ENCODE data around the gene PANX1. TPM values are rescaled to one million over a fixed set of nuclear protein-coding genes. Genes with fewer than 3 reads are reported as not detected.

PANX1 gene
- total and polyA plus RNA-seq, 2 experiments from 2014 or later: 9.5 to 40.8 TPM

DNA sequence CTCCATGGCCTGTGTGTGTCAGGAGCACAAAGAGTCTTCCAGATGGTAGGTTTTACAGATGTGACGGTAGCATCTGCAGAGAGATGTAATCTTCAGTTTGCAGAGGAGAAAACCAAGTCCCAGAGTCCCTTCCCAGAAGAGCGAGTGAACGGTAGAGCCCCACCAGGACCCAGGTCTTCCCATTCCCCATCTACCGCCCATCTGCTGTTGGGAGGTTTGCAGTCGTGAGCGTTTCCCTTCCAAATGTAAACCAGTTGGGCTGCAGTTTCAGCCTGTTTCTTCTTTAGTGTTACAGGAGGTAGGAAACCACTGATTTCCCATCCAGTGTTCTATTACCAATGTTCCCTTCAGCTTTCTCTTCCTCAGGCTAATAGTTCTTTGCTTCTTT is 24.0 kb downstream of the PANX1 start (continued):
- TF ChIP-seq, protein P1, sequence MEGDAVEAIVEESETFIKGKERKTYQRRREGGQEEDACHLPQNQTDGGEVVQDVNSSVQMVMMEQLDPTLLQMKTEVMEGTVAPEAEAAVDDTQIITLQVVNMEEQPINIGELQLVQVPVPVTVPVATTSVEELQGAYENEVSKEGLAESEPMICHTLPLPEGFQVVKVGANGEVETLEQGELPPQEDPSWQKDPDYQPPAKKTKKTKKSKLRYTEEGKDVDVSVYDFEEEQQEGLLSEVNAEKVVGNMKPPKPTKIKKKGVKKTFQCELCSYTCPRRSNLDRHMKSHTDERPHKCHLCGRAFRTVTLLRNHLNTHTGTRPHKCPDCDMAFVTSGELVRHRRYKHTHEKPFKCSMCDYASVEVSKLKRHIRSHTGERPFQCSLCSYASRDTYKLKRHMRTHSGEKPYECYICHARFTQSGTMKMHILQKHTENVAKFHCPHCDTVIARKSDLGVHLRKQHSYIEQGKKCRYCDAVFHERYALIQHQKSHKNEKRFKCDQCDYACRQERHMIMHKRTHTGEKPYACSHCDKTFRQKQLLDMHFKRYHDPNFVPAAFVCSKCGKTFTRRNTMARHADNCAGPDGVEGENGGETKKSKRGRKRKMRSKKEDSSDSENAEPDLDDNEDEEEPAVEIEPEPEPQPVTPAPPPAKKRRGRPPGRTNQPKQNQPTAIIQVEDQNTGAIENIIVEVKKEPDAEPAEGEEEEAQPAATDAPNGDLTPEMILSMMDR (conservative IDR thresholded peaks at IDR 0.05; ENCODE audit: low read depth in 2 of 2): no peak
- TF ChIP-seq, protein P2, sequence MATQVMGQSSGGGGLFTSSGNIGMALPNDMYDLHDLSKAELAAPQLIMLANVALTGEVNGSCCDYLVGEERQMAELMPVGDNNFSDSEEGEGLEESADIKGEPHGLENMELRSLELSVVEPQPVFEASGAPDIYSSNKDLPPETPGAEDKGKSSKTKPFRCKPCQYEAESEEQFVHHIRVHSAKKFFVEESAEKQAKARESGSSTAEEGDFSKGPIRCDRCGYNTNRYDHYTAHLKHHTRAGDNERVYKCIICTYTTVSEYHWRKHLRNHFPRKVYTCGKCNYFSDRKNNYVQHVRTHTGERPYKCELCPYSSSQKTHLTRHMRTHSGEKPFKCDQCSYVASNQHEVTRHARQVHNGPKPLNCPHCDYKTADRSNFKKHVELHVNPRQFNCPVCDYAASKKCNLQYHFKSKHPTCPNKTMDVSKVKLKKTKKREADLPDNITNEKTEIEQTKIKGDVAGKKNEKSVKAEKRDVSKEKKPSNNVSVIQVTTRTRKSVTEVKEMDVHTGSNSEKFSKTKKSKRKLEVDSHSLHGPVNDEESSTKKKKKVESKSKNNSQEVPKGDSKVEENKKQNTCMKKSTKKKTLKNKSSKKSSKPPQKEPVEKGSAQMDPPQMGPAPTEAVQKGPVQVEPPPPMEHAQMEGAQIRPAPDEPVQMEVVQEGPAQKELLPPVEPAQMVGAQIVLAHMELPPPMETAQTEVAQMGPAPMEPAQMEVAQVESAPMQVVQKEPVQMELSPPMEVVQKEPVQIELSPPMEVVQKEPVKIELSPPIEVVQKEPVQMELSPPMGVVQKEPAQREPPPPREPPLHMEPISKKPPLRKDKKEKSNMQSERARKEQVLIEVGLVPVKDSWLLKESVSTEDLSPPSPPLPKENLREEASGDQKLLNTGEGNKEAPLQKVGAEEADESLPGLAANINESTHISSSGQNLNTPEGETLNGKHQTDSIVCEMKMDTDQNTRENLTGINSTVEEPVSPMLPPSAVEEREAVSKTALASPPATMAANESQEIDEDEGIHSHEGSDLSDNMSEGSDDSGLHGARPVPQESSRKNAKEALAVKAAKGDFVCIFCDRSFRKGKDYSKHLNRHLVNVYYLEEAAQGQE (IDR thresholded peaks at IDR 0.05; ENCODE audit: unreplicated experiment): no peak
- TF ChIP-seq NANOG (IDR thresholded peaks at IDR 0.05; ENCODE audit: borderline replicate concordance) (no peak), CREB1 (CRISPR knock-in tag; IDR thresholded peaks at IDR 0.05; ENCODE audit: low read depth) (no peak), EZH2phosphoT487 (IDR thresholded peaks at IDR 0.05; ENCODE audit: unreplicated experiment) (no peak), POLR2AphosphoS5 (IDR thresholded peaks at IDR 0.05; ENCODE audit: low read depth) (no peak), JUNB (IDR thresholded peaks at IDR 0.05; ENCODE audit: unreplicated experiment) (no peak), STAT1 (IDR thresholded peaks at IDR 0.05; ENCODE audit: unreplicated experiment) (no peak), EZH2 (IDR thresholded peaks at IDR 0.05; ENCODE audit: low read depth, unreplicated experiment) (no peak), ZNF331 (CRISPR knock-in tag; IDR thresholded peaks at IDR 0.05; ENCODE audit: low read depth) (no peak), ZNF114 (CRISPR knock-in tag; IDR thresholded peaks at IDR 0.05) (no peak)

DNA sequence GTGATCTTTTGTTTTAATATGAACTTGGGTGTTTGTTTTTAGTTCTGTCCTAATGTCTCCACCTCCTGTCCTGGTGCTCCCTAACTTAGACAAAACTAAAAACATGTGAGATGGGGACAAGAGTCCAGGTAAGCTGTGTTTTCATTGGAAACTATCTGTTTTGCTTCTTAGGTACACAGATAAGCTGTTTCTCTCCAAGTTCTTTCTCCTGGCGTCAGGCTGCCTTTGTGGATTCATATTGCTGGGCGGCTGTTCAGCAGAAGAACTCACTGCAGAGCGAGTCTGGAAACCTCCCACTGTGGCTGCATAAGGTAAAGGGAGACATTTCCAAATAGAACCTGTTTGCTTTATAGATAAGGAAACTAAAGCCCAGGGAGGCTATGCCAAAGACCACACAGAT is 24.7 kb downstream of the PANX1 start:
- Histone ChIP-seq H3K79me2 (replicated peaks; ENCODE audit: insufficient read depth) (peaks cover 100% of the 10 kb centered on the region), H3K4me1 (ENCODE audit: insufficient read depth) (peaks cover 45% of the 10 kb centered on the region), H3K27me3 (ENCODE audit: insufficient read depth) (no peaks in the 10 kb centered on the region), H4K20me1 (replicated peaks; ENCODE audit: insufficient read depth) (peaks cover 64% of the 10 kb centered on the region), H3K36me3 (ENCODE audit: insufficient read depth) (peaks cover 16% of the 10 kb centered on the region), H3K9me2 (ENCODE audit: insufficient read depth) (no peaks in the 10 kb centered on the region), H3K27ac (ENCODE audit: low read depth) (no peak overlapping the region), H3F3A (replicated peaks; ENCODE audit: low read depth) (no peaks in the 10 kb centered on the region), H3K4me2 (no peak overlapping the region), H2AFZ (no peak overlapping the region), H3K4me3 (no peak overlapping the region)
- Mint-ChIP-seq H3K4me1 (peaks cover 46% of the 10 kb centered on the region), H3K4me3 (no peak overlapping the region), H3K36me3 (ENCODE audit: low read depth) (peaks cover 44% of the 10 kb centered on the region), H3K9me3 (peaks cover 12% of the 10 kb centered on the region), H3K27me3 (ENCODE audit: insufficient read depth, low read depth, poor library complexity) (peaks cover 2% of the 10 kb centered on the region), H3K27ac (no peak overlapping the region; the same call in 1 of the 2 replicates)
- DNase-seq (ENCODE audit: low spot score) (no peak), ATAC-seq (no peak)
- TF ChIP-seq, protein P3, sequence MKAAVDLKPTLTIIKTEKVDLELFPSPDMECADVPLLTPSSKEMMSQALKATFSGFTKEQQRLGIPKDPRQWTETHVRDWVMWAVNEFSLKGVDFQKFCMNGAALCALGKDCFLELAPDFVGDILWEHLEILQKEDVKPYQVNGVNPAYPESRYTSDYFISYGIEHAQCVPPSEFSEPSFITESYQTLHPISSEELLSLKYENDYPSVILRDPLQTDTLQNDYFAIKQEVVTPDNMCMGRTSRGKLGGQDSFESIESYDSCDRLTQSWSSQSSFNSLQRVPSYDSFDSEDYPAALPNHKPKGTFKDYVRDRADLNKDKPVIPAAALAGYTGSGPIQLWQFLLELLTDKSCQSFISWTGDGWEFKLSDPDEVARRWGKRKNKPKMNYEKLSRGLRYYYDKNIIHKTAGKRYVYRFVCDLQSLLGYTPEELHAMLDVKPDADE (IDR thresholded peaks at IDR 0.05): no peak
- no peak for TF ChIP-seq ZNF331 (CRISPR knock-in tag; IDR thresholded peaks at IDR 0.05; ENCODE audit: low read depth)
- TF ChIP-seq JUNB (IDR thresholded peaks at IDR 0.05; ENCODE audit: unreplicated experiment): no peak
- no peak for TF ChIP-seq NANOG (IDR thresholded peaks at IDR 0.05; ENCODE audit: borderline replicate concordance)
- TF ChIP-seq, protein P4, sequence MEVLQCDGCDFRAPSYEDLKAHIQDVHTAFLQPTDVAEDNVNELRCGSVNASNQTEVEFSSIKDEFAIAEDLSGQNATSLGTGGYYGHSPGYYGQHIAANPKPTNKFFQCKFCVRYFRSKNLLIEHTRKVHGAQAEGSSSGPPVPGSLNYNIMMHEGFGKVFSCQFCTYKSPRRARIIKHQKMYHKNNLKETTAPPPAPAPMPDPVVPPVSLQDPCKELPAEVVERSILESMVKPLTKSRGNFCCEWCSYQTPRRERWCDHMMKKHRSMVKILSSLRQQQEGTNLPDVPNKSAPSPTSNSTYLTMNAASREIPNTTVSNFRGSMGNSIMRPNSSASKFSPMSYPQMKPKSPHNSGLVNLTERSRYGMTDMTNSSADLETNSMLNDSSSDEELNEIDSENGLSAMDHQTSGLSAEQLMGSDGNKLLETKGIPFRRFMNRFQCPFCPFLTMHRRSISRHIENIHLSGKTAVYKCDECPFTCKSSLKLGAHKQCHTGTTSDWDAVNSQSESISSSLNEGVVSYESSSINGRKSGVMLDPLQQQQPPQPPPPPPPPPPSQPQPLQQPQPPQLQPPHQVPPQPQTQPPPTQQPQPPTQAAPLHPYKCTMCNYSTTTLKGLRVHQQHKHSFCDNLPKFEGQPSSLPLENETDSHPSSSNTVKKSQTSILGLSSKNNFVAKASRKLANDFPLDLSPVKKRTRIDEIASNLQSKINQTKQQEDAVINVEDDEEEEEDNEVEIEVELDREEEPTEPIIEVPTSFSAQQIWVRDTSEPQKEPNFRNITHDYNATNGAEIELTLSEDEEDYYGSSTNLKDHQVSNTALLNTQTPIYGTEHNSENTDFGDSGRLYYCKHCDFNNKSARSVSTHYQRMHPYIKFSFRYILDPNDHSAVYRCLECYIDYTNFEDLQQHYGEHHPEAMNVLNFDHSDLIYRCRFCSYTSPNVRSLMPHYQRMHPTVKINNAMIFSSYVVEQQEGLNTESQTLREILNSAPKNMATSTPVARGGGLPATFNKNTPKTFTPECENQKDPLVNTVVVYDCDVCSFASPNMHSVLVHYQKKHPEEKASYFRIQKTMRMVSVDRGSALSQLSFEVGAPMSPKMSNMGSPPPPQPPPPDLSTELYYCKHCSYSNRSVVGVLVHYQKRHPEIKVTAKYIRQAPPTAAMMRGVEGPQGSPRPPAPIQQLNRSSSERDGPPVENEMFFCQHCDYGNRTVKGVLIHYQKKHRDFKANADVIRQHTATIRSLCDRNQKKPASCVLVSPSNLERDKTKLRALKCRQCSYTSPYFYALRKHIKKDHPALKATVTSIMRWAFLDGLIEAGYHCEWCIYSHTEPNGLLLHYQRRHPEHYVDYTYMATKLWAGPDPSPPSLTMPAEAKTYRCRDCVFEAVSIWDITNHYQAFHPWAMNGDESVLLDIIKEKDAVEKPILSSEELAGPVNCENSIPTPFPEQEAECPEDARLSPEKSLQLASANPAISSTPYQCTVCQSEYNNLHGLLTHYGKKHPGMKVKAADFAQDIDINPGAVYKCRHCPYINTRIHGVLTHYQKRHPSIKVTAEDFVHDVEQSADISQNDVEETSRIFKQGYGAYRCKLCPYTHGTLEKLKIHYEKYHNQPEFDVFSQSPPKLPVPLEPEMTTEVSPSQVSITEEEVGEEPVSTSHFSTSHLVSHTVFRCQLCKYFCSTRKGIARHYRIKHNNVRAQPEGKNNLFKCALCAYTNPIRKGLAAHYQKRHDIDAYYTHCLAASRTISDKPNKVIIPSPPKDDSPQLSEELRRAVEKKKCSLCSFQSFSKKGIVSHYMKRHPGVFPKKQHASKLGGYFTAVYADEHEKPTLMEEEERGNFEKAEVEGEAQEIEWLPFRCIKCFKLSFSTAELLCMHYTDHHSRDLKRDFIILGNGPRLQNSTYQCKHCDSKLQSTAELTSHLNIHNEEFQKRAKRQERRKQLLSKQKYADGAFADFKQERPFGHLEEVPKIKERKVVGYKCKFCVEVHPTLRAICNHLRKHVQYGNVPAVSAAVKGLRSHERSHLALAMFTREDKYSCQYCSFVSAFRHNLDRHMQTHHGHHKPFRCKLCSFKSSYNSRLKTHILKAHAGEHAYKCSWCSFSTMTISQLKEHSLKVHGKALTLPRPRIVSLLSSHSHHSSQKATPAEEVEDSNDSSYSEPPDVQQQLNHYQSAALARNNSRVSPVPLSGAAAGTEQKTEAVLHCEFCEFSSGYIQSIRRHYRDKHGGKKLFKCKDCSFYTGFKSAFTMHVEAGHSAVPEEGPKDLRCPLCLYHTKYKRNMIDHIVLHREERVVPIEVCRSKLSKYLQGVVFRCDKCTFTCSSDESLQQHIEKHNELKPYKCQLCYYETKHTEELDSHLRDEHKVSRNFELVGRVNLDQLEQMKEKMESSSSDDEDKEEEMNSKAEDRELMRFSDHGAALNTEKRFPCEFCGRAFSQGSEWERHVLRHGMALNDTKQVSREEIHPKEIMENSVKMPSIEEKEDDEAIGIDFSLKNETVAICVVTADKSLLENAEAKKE (CRISPR knock-in tag; IDR thresholded peaks at IDR 0.05): no peak

Data from GM23338 (cell line).